ENCODE measurements around the gene LLGL2.

DNA sequence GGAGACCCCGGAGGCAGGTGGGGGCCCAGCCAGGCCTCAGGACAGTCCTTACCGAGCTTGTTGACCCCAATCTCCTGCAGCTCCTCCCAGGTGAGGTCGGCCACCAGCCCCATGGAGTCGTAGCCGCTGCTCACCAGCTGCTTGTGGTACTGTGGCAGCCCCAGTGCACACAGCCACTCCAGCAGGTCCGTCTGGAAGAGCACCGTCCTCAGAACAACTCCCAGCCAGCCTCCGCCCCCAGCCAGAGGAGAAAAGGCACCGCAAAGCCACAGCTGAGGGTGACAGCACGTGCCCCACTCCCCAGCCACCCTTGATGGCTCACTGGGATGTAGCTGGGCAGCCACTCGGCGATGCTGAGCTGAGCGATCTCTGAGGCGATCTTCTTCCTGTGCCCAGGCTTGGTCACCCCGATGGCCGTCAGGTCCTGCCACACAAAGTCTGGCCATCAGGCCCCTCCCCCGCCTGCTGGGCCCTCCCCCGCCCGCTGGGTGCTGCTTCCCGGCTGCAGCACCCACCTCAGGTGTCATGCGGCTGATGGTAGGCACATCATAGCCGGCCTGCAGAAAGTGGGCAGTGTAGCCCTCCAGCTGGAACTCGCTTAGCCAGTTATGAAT lies 22.1 kb upstream of the LLGL2 start:
- TF ChIP-seq, protein P1, sequence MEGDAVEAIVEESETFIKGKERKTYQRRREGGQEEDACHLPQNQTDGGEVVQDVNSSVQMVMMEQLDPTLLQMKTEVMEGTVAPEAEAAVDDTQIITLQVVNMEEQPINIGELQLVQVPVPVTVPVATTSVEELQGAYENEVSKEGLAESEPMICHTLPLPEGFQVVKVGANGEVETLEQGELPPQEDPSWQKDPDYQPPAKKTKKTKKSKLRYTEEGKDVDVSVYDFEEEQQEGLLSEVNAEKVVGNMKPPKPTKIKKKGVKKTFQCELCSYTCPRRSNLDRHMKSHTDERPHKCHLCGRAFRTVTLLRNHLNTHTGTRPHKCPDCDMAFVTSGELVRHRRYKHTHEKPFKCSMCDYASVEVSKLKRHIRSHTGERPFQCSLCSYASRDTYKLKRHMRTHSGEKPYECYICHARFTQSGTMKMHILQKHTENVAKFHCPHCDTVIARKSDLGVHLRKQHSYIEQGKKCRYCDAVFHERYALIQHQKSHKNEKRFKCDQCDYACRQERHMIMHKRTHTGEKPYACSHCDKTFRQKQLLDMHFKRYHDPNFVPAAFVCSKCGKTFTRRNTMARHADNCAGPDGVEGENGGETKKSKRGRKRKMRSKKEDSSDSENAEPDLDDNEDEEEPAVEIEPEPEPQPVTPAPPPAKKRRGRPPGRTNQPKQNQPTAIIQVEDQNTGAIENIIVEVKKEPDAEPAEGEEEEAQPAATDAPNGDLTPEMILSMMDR (IDR thresholded peaks at IDR 0.05; ENCODE audit: low read depth, low read length), result no peak
- no peak for TF ChIP-seq EZH2phosphoT487 (IDR thresholded peaks at IDR 0.05; ENCODE audit: low read depth)

Measured in OCI-LY3 (cell line).